ACC112 (cell line): ENCODE results near the gene KCNN1.
A peak's percentile ranks its signal among the peaks of the same experiment; 100 is the strongest.

ENCODE experiments used
- H2AFZ ChIP-seq: fragments of 200-600 bp; sonication (generic); one replicate; pipeline ENCODE4 v1.6.0; 2017; ENCODE audit warnings: antibody characterized with exemption, low read length; ENCODE audit not compliant: unreplicated experiment
- H3K27ac ChIP-seq: fragments of 200-600 bp; sonication (generic); 2 replicates; pipeline ENCODE4 v1.5.1; 2014; ENCODE audit warnings: low read depth, mild to moderate bottlenecking, antibody characterized with exemption, low read length, moderate library complexity
- H3K27me3 ChIP-seq: fragments of 200-600 bp; sonication (generic); 2 replicates; pipeline ENCODE4 v1.6.1; 2014; ENCODE audit warnings: mild to moderate bottlenecking, antibody characterized with exemption, low read length, moderate library complexity, mixed read lengths; ENCODE audit not compliant: insufficient read depth
- H3K36me3 ChIP-seq: fragments of 200-600 bp; sonication (generic); 2 replicates; pipeline ENCODE4 v1.6.1; 2016; ENCODE audit warnings: mild to moderate bottlenecking, antibody characterized with exemption, low read length, moderate library complexity, mixed read lengths; ENCODE audit not compliant: insufficient read depth
- H3K4me1 ChIP-seq: fragments of 200-600 bp; sonication (generic); one replicate; pipeline ENCODE4 v1.6.1; 2016; ENCODE audit warnings: low read length, mixed read lengths; ENCODE audit not compliant: insufficient read depth, unreplicated experiment, control insufficient read depth
- H3K4me3 ChIP-seq: fragments of 200-600 bp; sonication (generic); 2 replicates; pipeline ENCODE4 v1.5.1; 2014; ENCODE audit warnings: mild to moderate bottlenecking, low read depth, low read length
- H3K79me2 ChIP-seq: fragments of 200-600 bp; sonication (generic); one replicate; pipeline ENCODE4 v1.6.0; 2016; ENCODE audit warnings: low read length; ENCODE audit not compliant: control insufficient read depth, unreplicated experiment, insufficient read depth

Gene KCNN1

DNA sequence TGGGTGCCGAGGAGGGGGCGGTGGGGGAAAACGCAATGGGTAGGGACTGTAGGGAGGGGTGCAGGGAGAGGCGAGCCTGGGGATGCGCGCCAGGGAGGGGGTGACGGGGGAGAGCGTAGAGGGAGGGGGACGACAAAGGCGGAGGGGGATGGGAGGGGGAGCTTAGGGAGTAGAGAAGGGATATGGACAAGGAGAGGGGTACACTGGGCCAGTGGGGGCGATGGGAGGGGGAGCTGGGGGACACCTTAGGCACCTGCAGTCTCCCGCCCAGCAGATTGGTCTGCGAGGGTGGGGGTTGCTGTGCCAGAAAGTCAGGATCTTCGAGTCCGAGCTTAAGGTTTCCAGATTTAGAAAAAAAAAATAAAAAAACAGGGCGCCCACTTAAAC lies 18.4 kb upstream of the KCNN1 start:
- H2AFZ ChIP-seq: no peak overlapping the region
- H3K4me1 ChIP-seq: peaks cover 13% of the 10 kb centered on the region
- no peaks in the 10 kb centered on the region for H3K36me3 ChIP-seq
- no peaks in the 10 kb centered on the region for H3K79me2 ChIP-seq
- peaks cover 46% of the 10 kb centered on the region for H3K27me3 ChIP-seq
- no peak overlapping the region for H3K27ac ChIP-seq
- peak overlapping the region; percentile 58 for H3K4me3 ChIP-seq

- peak overlapping the region; percentile 58 for H3K4me3 ChIP-seq
- H3K79me2 ChIP-seq: no peaks in the 10 kb centered on the region
- no peaks in the 10 kb centered on the region for H3K36me3 ChIP-seq
- H2AFZ ChIP-seq: no peak overlapping the region
- H3K4me1 ChIP-seq: peaks cover 7% of the 10 kb centered on the region
- H3K27ac ChIP-seq: no peak overlapping the region
- H3K27me3 ChIP-seq: peaks cover 53% of the 10 kb centered on the region
Observed at GRCh38 chr19:17948931-17949930, 17.7 kb upstream of the KCNN1 start.

DNA sequence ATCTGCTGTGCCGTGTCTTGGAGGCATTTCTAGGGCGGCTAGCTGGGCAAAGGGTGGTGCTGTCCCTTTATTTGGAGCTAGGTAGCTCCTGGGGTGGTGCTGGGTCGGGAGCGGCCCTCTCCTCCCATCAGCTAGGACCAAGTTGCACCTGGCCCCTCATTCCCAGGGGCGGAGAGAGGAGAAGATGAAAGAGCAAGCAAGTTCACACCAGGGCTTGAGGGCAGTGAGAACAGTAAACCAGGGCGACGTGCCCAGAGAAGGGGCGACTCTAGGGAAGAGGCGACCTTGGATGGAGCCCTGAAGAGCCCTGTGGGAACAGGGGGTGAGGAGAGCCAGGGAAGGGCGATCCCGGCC lies 17.0 kb upstream of the KCNN1 start:
- H3K4me3 ChIP-seq: no peak overlapping the region
- no peak overlapping the region for H3K27ac ChIP-seq
- no peak overlapping the region for H2AFZ ChIP-seq
- H3K36me3 ChIP-seq: no peaks in the 10 kb centered on the region
- H3K79me2 ChIP-seq: no peaks in the 10 kb centered on the region
- H3K27me3 ChIP-seq: peaks cover 53% of the 10 kb centered on the region
- H3K4me1 ChIP-seq: peaks cover 5% of the 10 kb centered on the region

- H2AFZ ChIP-seq: no peak overlapping the region
- H3K27me3 ChIP-seq: peaks cover 53% of the 10 kb centered on the region
- H3K36me3 ChIP-seq: no peaks in the 10 kb centered on the region
- H3K4me1 ChIP-seq: peaks cover 5% of the 10 kb centered on the region
- peak overlapping the region; percentile 39 for H3K4me3 ChIP-seq
- H3K27ac ChIP-seq: no peak overlapping the region
- H3K79me2 ChIP-seq: no peaks in the 10 kb centered on the region
Observed at GRCh38 chr19:17950310-17951156, 16.4 kb upstream of the KCNN1 start.

DNA sequence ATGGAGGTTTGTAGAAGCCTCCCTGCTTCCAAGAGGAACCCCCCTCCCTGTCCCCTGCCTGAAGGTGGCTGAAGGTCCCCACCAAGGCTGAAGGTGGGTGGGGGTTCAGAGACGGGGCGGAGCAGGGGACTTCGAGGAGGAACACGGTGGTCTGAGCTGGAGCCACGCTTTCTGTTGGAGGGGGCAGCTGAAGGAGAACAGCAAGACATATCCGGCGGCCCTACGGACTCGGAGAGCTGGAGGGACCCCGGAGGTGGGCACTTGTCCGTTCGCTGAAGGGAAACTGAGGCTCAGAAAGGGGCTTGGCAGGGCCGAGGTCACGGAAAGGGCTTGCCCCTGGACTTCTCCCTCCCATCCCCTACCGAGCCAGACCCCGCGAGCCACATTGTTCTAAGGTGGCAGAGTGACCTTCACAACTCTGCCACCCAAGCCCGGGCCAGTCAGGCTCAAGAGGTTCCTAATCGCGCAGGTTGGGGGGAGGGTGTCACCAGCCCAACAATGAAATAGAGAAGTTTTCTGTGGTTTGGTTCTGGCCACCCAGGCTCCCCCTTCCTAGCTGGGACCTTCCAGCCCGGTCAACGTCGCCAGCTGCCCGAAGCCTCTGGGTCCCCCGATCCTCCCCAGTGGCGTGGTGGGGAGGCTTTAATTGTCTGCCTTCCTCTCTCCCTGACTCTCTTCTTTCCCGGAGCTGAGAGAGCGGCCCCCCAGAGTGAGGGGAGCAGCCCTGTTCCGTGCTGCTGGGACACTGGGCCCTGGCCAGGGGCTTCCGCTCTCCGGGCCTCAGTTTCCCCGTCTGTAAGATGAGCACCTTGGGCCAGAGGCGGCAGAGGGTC lies 15.5 kb upstream of the KCNN1 start:
- H3K4me3 ChIP-seq: peak overlapping the region; percentile 39
- peaks cover 5% of the 10 kb centered on the region for H3K4me1 ChIP-seq
- H3K36me3 ChIP-seq: no peaks in the 10 kb centered on the region
- H2AFZ ChIP-seq: no peak overlapping the region
- peaks cover 53% of the 10 kb centered on the region for H3K27me3 ChIP-seq
- no peak overlapping the region for H3K27ac ChIP-seq
- H3K79me2 ChIP-seq: no peaks in the 10 kb centered on the region

GRCh38 chr19:17951990-17952976 lies 14.6 kb upstream of the KCNN1 start:
- Histone ChIP-seq H3K27me3 (peaks cover 54% of the 10 kb centered on the region), H3K4me3 (no peak overlapping the region), H3K79me2 (no peaks in the 10 kb centered on the region), H3K36me3 (no peaks in the 10 kb centered on the region), H2AFZ (no peak overlapping the region), H3K4me1 (peaks cover 1% of the 10 kb centered on the region), H3K27ac (no peak overlapping the region)

GRCh38 chr19:17953316-17953801 lies 13.5 kb upstream of the KCNN1 start:
- Histone ChIP-seq H3K27me3 (peaks cover 61% of the 10 kb centered on the region), H3K79me2 (no peaks in the 10 kb centered on the region), H3K4me1 (no peaks in the 10 kb centered on the region), H3K4me3 (no peak overlapping the region), H3K36me3 (no peaks in the 10 kb centered on the region), H3K27ac (no peak overlapping the region), H2AFZ (no peak overlapping the region)

GRCh38 chr19:17953869-17954268 lies 13.0 kb upstream of the KCNN1 start:
- peaks cover 61% of the 10 kb centered on the region for H3K27me3 ChIP-seq
- no peaks in the 10 kb centered on the region for H3K79me2 ChIP-seq
- no peaks in the 10 kb centered on the region for H3K36me3 ChIP-seq
- H2AFZ ChIP-seq: no peak overlapping the region
- no peak overlapping the region for H3K27ac ChIP-seq
- no peak overlapping the region for H3K4me3 ChIP-seq
- no peaks in the 10 kb centered on the region for H3K4me1 ChIP-seq

- Histone ChIP-seq H3K4me1 (no peaks in the 10 kb centered on the region), H3K79me2 (no peaks in the 10 kb centered on the region), H3K27me3 (peaks cover 55% of the 10 kb centered on the region), H3K36me3 (no peaks in the 10 kb centered on the region), H2AFZ (no peak overlapping the region), H3K27ac (no peak overlapping the region), H3K4me3 (no peak overlapping the region)
Observed at GRCh38 chr19:17954401-17954800, 12.5 kb upstream of the KCNN1 start.
